ENCODE measurements around the gene ARAP3. TPM values are rescaled to one million over a fixed set of nuclear protein-coding genes. Genes with fewer than 3 reads are reported as not detected.

The ARAP3 gene
- polyA plus RNA-seq, 1 experiment, result 3.5 TPM

GRCh38 chr5:141603923-141604717 is 77.9 kb downstream of the ARAP3 start:
- Histone ChIP-seq H3K27ac (ENCODE audit: low read depth, low read length) (no peak overlapping the region), H3K4me3 (ENCODE audit: low read depth, low read length) (no peak overlapping the region), H3K9me3 (ENCODE audit: control insufficient read depth, insufficient read depth, low read length) (no peaks in the 10 kb centered on the region), H3K27me3 (ENCODE audit: control insufficient read depth, insufficient read depth, low read length) (no peaks in the 10 kb centered on the region)
- POLR2A ChIA-PET, result interaction anchor here (0.7 to 1.1 kb wide), 2 partner anchors 15 to 33 kb away, joined by 3 to 6 read pairs; partner anchors contain the start of genes DIAPH1, HDAC3 and RELL2
- no peak for TF ChIP-seq CTCF (IDR thresholded peaks at IDR 0.05; ENCODE audit: low read depth, low read length)
- peak; percentile 57 for DNase-seq (ENCODE audit: low read depth, low spot score)
- CTCF ChIA-PET, result interaction anchor here (1.0 to 5.0 kb wide), 4 partner anchors 11 to 40 kb away, joined by 3 to 79 read pairs (median 16); partner anchors contain the start of gene DIAPH1

Other genes starting within 250 kb of the ARAP3 start
- 47.4 and 61.1 TPM in 2 replicates for gene PCDHGC3, start 206.3 kb downstream of the ARAP3 start, polyA plus RNA-seq (2011; rRNA removed)
- gene PCDHGC4, start 197.2 kb downstream of the ARAP3 start, polyA plus RNA-seq (2011; rRNA removed), result 0.46 and 0.83 TPM in 2 replicates
- gene PCDHGC5, start 193.1 kb downstream of the ARAP3 start, polyA plus RNA-seq (2011; rRNA removed), result 2.4 and 2.5 TPM in 2 replicates
- gene DIAPH1, start 63.2 kb downstream of the ARAP3 start, polyA plus RNA-seq (2011; rRNA removed), result 27.1 and 34.7 TPM in 2 replicates
- gene HDAC3, start 45.4 kb downstream of the ARAP3 start, polyA plus RNA-seq (2011; rRNA removed), result 78.3 and 82.2 TPM in 2 replicates
- 3.0 and 3.1 TPM in 2 replicates for gene RELL2, start 45.2 kb downstream of the ARAP3 start, polyA plus RNA-seq (2011; rRNA removed)
- 28.1 and 30.2 TPM in 2 replicates for gene FCHSD1, start 30.8 kb downstream of the ARAP3 start, polyA plus RNA-seq (2011; rRNA removed)
- 0.11 and 0.12 TPM in 2 replicates for gene PCDH1, start 196.2 kb upstream of the ARAP3 start, polyA plus RNA-seq (2011; rRNA removed)
- gene DELE1, start 241.6 kb upstream of the ARAP3 start, polyA plus RNA-seq (2011; rRNA removed), result 54.7 and 72.3 TPM in 2 replicates